ENCODE measurements around the gene COX15. TPM values are rescaled to one million over a fixed set of nuclear protein-coding genes. Genes with fewer than 3 reads are reported as not detected.

The COX15 gene
- polyA plus RNA-seq, 1 donor (not counting 4 experiments of a cell fraction or from before 2014, with no cell fraction given): 27.1 TPM

DNA sequence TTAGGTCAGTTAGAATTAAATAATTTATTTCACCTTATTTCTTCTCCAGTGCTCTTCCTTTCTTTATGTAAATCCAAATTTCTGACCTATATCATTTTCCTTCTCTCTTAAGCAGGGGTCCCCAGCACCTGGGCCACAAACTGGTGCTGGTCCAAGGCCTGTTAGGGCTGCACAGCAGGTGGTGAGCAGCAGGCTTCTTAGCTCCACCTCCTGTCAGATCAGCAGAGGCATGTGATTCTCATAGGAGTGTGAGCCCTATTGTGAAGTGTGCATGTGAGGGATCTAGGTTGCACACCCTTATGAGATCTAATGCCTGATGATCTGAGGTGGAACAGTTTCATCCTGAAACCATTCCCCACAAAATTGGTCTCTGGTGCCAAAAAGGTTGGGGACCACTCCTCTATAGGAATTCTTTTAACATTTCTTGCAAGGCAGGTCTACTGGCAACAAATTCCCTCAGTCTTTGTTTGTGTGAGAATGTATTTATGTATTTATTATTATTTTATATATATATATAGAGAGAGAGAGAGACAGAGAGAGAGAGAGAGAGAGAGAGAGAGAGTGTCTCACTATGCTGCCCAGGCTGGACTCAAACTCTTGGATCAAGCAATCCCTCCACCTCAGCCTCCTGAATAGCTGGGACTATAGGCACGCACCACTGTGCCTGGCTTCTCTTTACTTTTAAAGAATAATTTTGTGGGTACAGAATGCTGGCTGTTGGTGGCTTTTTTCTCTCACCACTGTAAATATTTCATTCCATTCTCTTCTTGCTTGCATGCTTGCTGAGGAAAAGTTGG is 46.2 kb upstream of the COX15 start:
- DNase-seq (ENCODE audit: low read depth, low spot score) (no peak), FAIRE-seq (peak; percentile 71)
- TF ChIP-seq EZH2 (IDR thresholded peaks at IDR 0.05; ENCODE audit: low read length): no peak
- TF ChIP-seq, protein P1, sequence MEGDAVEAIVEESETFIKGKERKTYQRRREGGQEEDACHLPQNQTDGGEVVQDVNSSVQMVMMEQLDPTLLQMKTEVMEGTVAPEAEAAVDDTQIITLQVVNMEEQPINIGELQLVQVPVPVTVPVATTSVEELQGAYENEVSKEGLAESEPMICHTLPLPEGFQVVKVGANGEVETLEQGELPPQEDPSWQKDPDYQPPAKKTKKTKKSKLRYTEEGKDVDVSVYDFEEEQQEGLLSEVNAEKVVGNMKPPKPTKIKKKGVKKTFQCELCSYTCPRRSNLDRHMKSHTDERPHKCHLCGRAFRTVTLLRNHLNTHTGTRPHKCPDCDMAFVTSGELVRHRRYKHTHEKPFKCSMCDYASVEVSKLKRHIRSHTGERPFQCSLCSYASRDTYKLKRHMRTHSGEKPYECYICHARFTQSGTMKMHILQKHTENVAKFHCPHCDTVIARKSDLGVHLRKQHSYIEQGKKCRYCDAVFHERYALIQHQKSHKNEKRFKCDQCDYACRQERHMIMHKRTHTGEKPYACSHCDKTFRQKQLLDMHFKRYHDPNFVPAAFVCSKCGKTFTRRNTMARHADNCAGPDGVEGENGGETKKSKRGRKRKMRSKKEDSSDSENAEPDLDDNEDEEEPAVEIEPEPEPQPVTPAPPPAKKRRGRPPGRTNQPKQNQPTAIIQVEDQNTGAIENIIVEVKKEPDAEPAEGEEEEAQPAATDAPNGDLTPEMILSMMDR (optimal IDR thresholded peaks at IDR 0.05 in 1 of 3, IDR thresholded peaks at IDR 0.05 in 1 of 3, conservative IDR thresholded peaks at IDR 0.05 in 1 of 3; ENCODE audit: extremely low read depth in 1 of 3, insufficient read depth in 2 of 3, low read length in 3 of 3): peak in 1 of 3 experiments; percentile 19
- dilution Hi-C loops (cut with MboI; ENCODE audit: extremely low pct_ligation_motif_present, low sequenced_read_pairs): no loop called here
- Histone ChIP-seq H2AFZ (ENCODE audit: control insufficient read depth, low read length) (no peak overlapping the region), H4K20me1 (ENCODE audit: control insufficient read depth, extremely low read depth, insufficient read depth, low read length) (no peaks in the 10 kb centered on the region), H3K4me3 (ENCODE audit: control insufficient read depth in 2 of 3, extremely low read depth in 1 of 3, insufficient read depth in 2 of 3, low read depth in 1 of 3, low read length in 3 of 3) (no peak overlapping the region), H3K9me3 (ENCODE audit: control insufficient read depth, low read depth, low read length) (no peaks in the 10 kb centered on the region), H3K27ac (ENCODE audit: control insufficient read depth, insufficient read depth, low read length) (peak overlapping the region; percentile 96), H3K9ac (ENCODE audit: control insufficient read depth, extremely low read depth, insufficient read depth, low read length) (no peak overlapping the region), H3K27me3 (ENCODE audit: control insufficient read depth, extremely low read depth, insufficient read depth, low read length) (no peaks in the 10 kb centered on the region), H3K9me1 (ENCODE audit: control insufficient read depth, extremely low read depth, insufficient read depth, low read length) (no peaks in the 10 kb centered on the region), H3K4me2 (ENCODE audit: control insufficient read depth, extremely low read depth, insufficient read depth, low read depth, low read length) (peak overlapping the region; percentile 90), H3K79me2 (ENCODE audit: control insufficient read depth, insufficient read depth, low read length) (no peaks in the 10 kb centered on the region), H3K36me3 (ENCODE audit: control insufficient read depth in 2 of 2, extremely low read depth in 1 of 2, insufficient read depth in 2 of 2, low read length in 2 of 2) (no peaks in the 10 kb centered on the region), H3K4me1 (ENCODE audit: control insufficient read depth, extremely low read depth, insufficient read depth, low read length) (peaks cover 72% of the 10 kb centered on the region)

DNA sequence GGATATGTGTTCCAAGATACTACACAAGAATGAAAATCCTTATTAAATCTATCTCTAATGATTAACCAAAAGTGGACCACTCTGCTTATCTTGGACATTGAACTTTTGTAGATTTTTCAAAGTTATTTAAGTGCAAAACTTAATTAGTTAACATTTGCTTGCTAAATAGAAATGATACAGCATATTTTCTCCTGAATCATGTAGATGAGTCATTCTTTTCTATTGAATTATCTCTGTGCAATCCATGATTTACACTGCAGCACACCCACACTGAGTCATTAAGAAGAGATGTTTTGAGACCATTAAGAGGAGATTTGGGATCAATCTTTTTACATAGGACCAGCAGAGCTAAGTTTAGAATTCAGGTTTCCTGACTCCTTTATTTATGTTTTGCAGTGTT is 43.9 kb upstream of the COX15 start:
- H3K9me1 ChIP-seq (ENCODE audit: control insufficient read depth, extremely low read depth, insufficient read depth, low read length): no peaks in the 10 kb centered on the region
- peak overlapping the region; percentile 76 for H3K4me2 ChIP-seq (ENCODE audit: control insufficient read depth, extremely low read depth, insufficient read depth, low read depth, low read length)
- no peak for TF ChIP-seq EZH2 (IDR thresholded peaks at IDR 0.05; ENCODE audit: low read length)
- TF ChIP-seq, protein P1 (optimal IDR thresholded peaks at IDR 0.05 in 1 of 3, IDR thresholded peaks at IDR 0.05 in 1 of 3, conservative IDR thresholded peaks at IDR 0.05 in 1 of 3; ENCODE audit: extremely low read depth in 1 of 3, insufficient read depth in 2 of 3, low read length in 3 of 3): no peak
- no peak overlapping the region for H2AFZ ChIP-seq (ENCODE audit: control insufficient read depth, low read length)
- no peaks in the 10 kb centered on the region for H3K27me3 ChIP-seq (ENCODE audit: control insufficient read depth, extremely low read depth, insufficient read depth, low read length)
- DNase-seq (ENCODE audit: low read depth, low spot score) (peak; percentile 59), FAIRE-seq (peak; percentile 92)
- H3K9me3 ChIP-seq (ENCODE audit: control insufficient read depth, low read depth, low read length): no peaks in the 10 kb centered on the region
- H3K27ac ChIP-seq (ENCODE audit: control insufficient read depth, insufficient read depth, low read length): peak overlapping the region; percentile 82
- no peaks in the 10 kb centered on the region for H4K20me1 ChIP-seq (ENCODE audit: control insufficient read depth, extremely low read depth, insufficient read depth, low read length)
- H3K36me3 ChIP-seq (ENCODE audit: control insufficient read depth in 2 of 2, extremely low read depth in 1 of 2, insufficient read depth in 2 of 2, low read length in 2 of 2): no peaks in the 10 kb centered on the region
- H3K4me3 ChIP-seq (ENCODE audit: control insufficient read depth in 2 of 3, extremely low read depth in 1 of 3, insufficient read depth in 2 of 3, low read depth in 1 of 3, low read length in 3 of 3): peak overlapping the region in 1 of 3 experiments; percentile 30
- dilution Hi-C loops (cut with MboI; ENCODE audit: extremely low pct_ligation_motif_present, low sequenced_read_pairs): no loop called here
- peak overlapping the region; percentile 9 for H3K9ac ChIP-seq (ENCODE audit: control insufficient read depth, extremely low read depth, insufficient read depth, low read length)
- no peaks in the 10 kb centered on the region for H3K79me2 ChIP-seq (ENCODE audit: control insufficient read depth, insufficient read depth, low read length)
- peaks cover 51% of the 10 kb centered on the region for H3K4me1 ChIP-seq (ENCODE audit: control insufficient read depth, extremely low read depth, insufficient read depth, low read length)

Measured in keratinocyte (primary cell).